AML-193 (cell line): ENCODE results near the gene IKZF4.
A peak's percentile ranks its signal among the peaks of the same experiment; 100 is the strongest.
"Not testable (repeated sequence)": the region's sequence is repeated elsewhere in the genome, so short reads cannot be mapped to it uniquely, and the experiment has no call there.

Source experiments
- DNase-seq, 2 experiments: peaks; one replicate each; lab custom pipeline; 2025; lab: John Stamatoyannopoulos, UW

The IKZF4 gene

DNA sequence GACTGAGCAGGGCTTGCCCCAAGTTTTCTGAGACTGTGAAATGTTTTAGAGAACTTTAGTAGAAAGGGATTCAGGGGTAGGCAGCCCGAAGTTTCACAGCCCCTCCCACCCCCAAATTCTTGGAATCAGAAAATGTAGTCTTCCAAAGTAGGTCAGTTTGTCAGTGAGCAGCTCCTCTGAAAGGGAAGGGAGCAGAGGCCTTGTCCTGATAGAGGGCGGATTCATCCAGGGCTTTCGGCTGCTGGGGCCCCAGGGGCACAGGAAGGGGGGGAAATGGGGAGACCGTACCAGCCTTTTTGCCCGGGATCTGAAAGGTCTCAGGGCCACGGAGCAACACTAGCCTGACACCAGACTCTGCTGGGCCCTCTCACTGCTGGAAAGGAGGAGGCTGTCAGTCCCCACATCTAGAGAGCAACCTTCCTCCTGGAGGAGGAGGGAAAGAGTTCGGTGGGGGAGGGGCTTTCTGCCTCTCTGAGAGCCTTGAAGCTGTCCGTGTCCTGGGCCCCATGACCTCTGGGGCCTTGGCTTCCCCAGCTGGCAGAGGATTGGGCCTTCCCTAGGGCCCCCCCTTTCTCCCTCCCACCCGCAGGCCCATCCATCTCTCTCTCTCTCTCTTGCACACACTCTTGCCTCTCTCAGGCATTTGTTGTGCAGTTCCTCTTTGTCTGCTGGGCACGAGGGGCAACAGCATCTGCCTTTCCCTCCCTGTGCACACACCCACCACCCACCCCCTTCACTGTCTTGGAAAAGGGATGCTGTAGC is at the start of gene IKZF4:
Gene IKZF4 (plus strand): TSS at position 621 of the 762 bp plus-strand sequence. CDS start 451 bp downstream, outside the sequence.
- DNase-seq = peak; percentile 61 to 74

DNA sequence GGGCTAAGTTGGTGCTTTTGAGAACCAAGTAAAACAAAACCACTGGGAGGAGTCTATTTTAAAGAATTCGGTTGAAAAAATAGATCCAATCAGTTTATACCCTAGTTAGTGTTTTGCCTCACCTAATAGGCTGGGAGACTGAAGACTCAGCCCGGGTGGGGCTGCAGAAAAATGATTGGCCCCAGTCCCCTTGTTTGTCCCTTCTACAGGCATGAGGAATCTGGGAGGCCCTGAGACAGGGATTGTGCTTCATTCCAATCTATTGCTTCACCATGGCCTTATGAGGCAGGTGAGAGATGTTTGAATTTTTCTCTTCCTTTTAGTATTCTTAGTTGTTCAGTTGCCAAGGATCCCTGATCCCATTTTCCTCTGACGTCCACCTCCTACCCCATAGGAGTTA is 48.8 kb upstream of the IKZF4 start:
- DNase-seq = no peak

GRCh38 chr12:55972456-55972855 is 48.4 kb upstream of the IKZF4 start:
- no peak for DNase-seq

DNA sequence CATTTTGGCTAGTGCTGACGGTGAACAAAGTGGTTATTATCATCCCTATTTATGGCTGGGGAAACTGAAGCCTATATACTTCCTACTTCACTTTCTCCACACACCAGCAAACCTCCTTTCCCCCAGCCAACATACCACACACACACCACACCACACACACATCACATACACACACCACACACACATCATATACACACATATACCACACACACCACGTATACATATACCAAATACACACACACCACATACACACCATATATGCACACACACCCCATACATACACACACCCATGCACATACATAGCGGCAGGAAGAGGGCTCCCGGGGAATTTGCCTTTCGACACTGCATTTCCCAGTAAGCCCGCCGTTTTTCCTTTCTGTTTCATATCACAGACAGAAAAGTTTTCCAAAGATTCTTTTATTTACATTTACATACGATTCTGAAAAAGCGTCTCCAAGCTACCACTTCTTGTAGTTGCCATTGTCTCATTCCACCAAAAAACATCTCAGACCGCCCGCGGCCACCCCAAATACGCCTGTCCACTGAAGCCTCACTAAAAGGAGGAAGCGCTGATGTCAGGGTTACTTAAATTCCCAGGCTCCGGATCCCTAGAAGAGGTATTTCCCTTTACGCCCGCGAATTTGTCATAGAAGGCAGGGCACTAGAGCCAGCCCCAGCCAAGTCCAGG is 47.8 kb upstream of the IKZF4 start:
- DNase-seq = no peak

- DNase-seq = peak; percentile 100
Measured at GRCh38 chr12:55973599-55974307, 47.1 kb upstream of the IKZF4 start, which contains the start of gene RAB5B. Gene RAB5B (plus strand): TSS chr12:55974078. CDS start chr12:55986961, 12,883 bp downstream.

GRCh38 chr12:55974308-55974730 is 46.5 kb upstream of the IKZF4 start:
- DNase-seq = peak in 1 of 2 experiments; percentile 18

DNA sequence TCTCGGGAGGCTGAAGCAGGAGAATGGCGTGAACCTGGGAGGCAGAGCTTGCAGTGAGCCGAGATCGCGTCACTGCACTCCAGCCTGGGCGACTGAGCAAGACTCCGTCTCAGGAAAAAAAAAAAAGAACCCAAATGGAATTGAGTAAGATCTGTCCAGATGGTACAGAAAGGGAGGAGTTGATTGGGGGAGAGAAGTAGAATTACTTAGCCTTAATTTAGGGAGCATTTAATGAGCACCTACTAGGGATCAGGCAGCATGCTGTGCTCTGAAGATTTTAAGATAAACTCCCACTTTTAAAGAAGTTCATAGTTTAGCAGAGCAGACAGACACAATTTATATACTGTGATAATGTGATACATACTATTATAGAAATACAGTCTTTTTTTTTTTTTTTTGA is 42.5 kb upstream of the IKZF4 start:
- no peak for DNase-seq

GRCh38 chr12:55979069-55979468 is 41.8 kb upstream of the IKZF4 start:
- DNase-seq = no peak

- not testable (repeated sequence) for DNase-seq
Measured at GRCh38 chr12:55981882-55982281, 39.0 kb upstream of the IKZF4 start.

GRCh38 chr12:55982319-55982936 is 38.4 kb upstream of the IKZF4 start:
- peak; percentile 72 to 82 for DNase-seq

GRCh38 chr12:55983232-55983842 is 37.5 kb upstream of the IKZF4 start:
- DNase-seq = peak; percentile 36 to 51

- DNase-seq = no peak
Measured at GRCh38 chr12:55984861-55985260, 36.0 kb upstream of the IKZF4 start.

DNA sequence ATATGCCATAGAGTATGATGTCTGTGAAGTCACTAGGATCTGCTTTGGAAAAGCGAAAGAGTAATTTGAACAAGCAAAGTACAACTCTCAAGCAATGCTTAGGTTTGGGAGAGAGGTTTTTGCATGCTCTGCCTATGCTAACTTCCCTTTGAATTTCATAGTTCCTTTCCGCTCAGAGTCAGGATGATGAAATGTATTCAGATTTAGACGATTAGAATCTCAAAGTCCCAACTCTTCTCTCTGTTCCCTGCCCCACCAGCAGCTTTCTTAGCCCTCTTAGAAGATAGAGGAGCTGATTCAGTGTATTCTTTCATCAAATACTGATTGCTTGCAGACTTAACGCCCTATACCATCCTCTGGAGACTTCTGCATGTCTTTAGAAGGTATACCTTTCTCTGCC is 35.5 kb upstream of the IKZF4 start:
- DNase-seq = no peak

DNA sequence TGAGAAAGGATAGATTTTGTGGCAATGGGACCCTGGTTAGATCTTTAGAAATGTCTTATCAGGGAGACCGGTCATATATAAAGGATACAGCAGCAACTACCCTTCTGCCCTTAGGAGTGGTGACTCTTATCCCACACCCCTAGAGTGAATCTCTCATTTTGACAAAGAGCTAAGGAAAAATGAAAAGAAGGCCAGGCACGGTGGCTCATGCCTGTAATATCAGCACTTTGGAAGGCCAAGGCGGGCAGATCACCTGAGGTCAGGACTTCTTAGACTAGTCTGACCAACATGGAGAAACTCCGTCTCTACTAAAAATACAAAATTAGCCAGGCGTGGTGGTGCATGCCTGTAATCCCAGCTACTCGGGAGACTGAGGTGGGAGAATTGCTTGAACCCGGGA is 34.9 kb upstream of the IKZF4 start:
- DNase-seq = not testable (repeated sequence)

DNA sequence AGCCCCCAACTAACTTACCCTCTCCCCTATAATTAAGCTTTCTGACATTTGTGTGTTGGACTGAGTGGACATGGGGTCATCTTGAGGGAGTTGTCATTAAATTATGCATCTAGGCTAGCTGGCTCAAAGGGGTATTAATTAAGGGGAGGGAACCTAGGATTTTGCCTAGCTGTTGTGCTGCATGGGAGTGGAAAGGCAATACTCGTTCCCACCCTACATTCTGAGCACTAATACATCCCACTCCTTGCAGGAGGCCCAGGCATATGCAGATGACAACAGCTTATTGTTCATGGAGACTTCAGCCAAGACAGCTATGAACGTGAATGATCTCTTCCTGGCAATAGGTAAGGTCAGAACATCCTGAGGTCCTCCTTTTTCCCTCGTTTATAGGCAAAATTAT is 29.7 kb upstream of the IKZF4 start:
- no peak for DNase-seq

DNA sequence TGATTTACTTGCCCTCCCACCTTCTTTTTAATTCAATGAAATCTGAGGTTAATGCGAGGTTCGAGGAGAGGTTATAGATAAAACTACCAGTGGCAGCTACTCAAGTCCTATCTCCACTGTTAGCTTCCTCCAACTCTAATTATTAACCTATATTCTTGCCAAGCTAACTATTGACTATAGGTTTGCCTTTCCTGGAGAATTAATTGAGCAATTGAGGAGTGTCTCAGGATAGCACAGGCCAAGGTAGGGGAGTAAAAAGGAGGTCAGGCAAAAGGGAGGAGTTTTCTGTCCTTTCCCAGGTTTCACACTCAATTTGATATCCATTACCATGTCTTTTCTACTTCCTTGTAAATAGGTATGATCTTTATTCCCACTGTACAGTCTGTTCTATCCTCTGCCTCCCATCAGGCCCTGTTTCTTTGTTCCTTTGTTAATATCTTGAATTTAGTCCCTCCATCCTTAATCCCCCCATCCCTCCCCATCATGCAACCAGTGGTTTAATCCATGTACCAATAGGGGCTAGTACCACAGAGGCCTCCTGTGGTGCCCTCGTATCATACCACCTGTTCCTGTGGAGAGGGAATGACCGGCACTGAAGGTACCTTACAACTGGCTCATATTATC is 27.5 kb upstream of the IKZF4 start:
- DNase-seq = no peak

DNA sequence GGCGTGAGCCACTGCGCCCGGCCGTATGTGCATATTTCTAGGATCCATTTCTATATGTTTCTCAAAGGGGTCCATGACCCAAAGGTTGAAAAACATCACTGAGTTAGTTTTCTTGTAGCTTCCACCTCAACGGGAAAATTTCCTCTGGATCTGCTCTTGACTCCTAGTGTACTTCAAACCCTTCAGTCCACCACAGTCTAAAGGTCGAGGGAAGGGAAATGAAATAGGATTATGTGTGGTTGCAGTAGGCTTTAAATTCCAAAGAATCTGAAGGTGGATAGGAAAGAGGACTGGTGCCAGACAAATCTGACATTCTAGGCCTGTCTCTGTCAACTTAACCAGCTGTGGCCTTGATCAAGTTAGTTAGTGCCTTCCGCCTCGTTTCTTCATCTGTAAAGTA is 25.5 kb upstream of the IKZF4 start:
- DNase-seq = no peak

DNA sequence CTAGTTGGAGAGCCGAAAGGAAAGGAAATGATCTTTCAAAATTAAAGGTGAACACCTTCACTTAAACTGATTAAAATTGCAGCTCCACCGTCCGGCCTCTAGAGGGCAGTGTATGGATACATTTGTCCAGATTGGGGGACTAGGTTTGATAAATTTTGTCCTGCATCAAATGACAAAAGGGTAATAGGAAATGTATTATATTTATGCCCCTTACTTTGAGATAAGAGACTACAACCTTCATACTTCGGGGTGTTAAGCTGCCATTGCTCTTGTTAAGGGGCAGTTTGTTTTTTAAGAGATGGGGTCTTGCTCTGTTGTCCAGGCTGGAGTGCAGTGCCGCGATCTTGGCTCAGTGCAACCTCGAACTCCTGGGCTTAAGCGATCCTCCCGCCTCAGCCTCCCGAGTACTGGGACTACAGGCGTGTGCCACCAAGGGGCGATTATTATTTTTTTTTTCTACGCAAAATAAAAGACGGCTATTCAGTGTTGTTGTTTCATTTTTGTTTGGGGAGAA is 24.6 kb upstream of the IKZF4 start:
- DNase-seq = peak; percentile 54 to 69

DNA sequence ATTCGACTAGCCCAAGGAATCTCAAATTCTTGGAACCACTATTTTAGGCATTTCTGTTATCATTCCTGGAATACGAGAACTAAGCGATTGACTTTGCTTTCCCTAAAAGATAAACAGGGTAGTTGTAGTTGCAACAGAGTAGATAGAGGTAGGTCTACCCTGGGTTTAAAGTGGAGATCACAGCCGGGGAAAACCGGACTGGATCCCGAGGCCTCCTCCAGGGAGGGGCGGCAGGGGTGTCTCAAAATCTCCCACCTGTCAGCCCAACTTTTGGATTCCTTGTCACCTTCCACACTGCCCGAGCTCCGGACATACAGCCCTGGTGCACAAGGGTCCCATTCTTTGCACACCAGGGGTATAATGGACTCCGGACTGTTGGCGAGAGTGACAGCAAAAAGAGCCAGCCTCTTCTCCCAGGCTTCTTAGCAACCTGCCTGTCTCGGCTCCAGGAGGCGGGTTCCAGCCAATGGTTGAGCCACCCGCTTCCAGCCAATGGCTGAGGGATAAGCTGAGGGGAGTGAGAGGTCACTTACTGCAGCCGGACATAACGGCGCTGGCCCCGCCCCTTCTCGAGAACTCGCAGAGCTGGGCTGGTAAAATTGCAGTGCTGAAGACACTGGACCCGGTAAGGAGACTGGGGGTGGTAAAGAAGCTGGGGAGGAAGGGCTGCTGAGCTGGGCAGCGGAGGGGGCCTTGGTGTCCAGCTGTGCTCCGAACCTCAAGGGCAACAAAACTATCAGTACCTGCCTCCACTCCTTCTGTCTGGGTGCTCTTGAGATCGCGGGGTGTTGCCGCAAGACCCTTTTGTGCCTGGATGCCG is 23.9 kb upstream of the IKZF4 start, which contains the start of gene SUOX:
Gene SUOX (plus strand): TSS at position 562 of the 820 bp plus-strand sequence. CDS start 4,946 bp downstream, outside the sequence.
- peak; percentile 96 to 97 for DNase-seq

DNA sequence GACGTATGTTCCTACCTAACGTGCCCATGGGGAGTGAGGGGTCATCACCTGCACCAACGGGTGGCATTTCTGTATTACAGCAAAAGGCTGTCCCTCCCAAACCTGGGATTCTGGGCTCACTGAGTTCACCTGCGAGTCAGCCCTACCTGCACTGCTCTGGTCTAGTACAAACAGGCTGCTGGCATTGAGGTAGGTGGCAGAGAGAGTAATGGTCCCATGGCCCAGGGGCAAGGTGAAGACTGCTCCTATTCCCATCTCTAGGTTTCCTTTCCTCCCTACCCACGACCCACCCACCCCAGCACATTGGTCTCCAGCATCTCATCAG is 23.3 kb upstream of the IKZF4 start:
- no peak for DNase-seq
